ENCODE data around the gene KCNK16. TPM values are rescaled to one million over a fixed set of nuclear protein-coding genes. Genes with fewer than 3 reads are reported as not detected.

KCNK16 gene
- total and polyA plus RNA-seq, 2 of the 8 experiments (the other 6 are each of a cell fraction or from before 2014, with no cell fraction given) = not detected

GRCh38 chr6:39339868-39340550, 17.5 kb upstream of the KCNK16 start:
- H2BK20ac ChIP-seq (ENCODE audit: low read length) = no peak overlapping the region
- H3K9ac ChIP-seq (replicated peaks in 1 of 4; ENCODE audit: extremely low read depth in 1 of 4, low read depth in 3 of 4, low read length in 3 of 4) = no peak overlapping the region
- no peak overlapping the region for H4K91ac ChIP-seq (replicated peaks; ENCODE audit: insufficient read length, low read length)
- no peak overlapping the region for H2BK120ac ChIP-seq (replicated peaks; ENCODE audit: low read depth, low read length)
- H2BK15ac ChIP-seq (ENCODE audit: low read length) = no peak overlapping the region
- H4K20me1 ChIP-seq (replicated peaks in 1 of 2; ENCODE audit: control insufficient read depth in 1 of 2, insufficient read depth in 2 of 2, low read length in 2 of 2) = no peaks in the 10 kb centered on the region
- H2AFZ ChIP-seq (ENCODE audit: low read length) = no peak overlapping the region
- no peak overlapping the region for H3K4me3 ChIP-seq (ENCODE audit: extremely low read depth in 1 of 4, insufficient read depth in 2 of 4, low read depth in 3 of 4, low read length in 4 of 4)
- H2BK5ac ChIP-seq (ENCODE audit: low read depth, low read length) = no peak overlapping the region
- 74% methylated on average over 10 of the region's 10 CpGs; no CpG with 5 or more reads in 1 of the 2 experiments for WGBS, 2 experiments (ENCODE audit: extremely low coverage in 1 of 2, insufficient coverage in 1 of 2, insufficient read length in 1 of 2, insufficient replicate concordance in 2 of 2, low coverage in 1 of 2, low lambda C conversion rate in 2 of 2, missing lambda C conversion rate in 1 of 2)
- peaks cover 0 to 2% (median 0%) of the 10 kb centered on the region in 4 experiments; a peak in 1 of 7 replicates for H3K27me3 ChIP-seq (replicated peaks in 1 of 4; ENCODE audit: control insufficient read depth in 3 of 4, extremely low read depth in 1 of 4, insufficient read depth in 3 of 4, low read length in 3 of 4)
- DNase-seq (ENCODE audit: low read depth in 1 of 2, low spot score in 2 of 2) (no peak), FAIRE-seq (no peak)
- H3K79me2 ChIP-seq (ENCODE audit: control insufficient read depth in 1 of 2, insufficient read depth in 2 of 2, low read length in 2 of 2) = no peaks in the 10 kb centered on the region
- no peak overlapping the region for H2AK5ac ChIP-seq (ENCODE audit: low read depth, low read length)
- no peak overlapping the region for H4K8ac ChIP-seq (ENCODE audit: extremely low read depth, insufficient read depth, low read length)
- H2BK12ac ChIP-seq (ENCODE audit: low read depth, low read length) = no peak overlapping the region
- H3K14ac ChIP-seq (ENCODE audit: insufficient read length) = no peak overlapping the region
- no peaks in the 10 kb centered on the region for H3K79me1 ChIP-seq (ENCODE audit: low read depth, low read length)
- TF ChIP-seq SRF (IDR thresholded peaks at IDR 0.05; ENCODE audit: low read depth, low read length) = no peak
- no peak for TF ChIP-seq NRF1 (IDR thresholded peaks at IDR 0.05; ENCODE audit: low read depth, low read length)
- TF ChIP-seq YY1 (IDR thresholded peaks at IDR 0.05; ENCODE audit: low read depth, low read length) = no peak
- no peak for TF ChIP-seq RBBP5 (IDR thresholded peaks at IDR 0.05; ENCODE audit: borderline replicate concordance, low read depth, low read length)
- TF ChIP-seq, protein P1, sequence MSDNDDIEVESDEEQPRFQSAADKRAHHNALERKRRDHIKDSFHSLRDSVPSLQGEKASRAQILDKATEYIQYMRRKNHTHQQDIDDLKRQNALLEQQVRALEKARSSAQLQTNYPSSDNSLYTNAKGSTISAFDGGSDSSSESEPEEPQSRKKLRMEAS (IDR thresholded peaks at IDR 0.05) = no peak
- H3K56ac ChIP-seq (replicated peaks; ENCODE audit: insufficient read length, low read depth, low read length) = no peak overlapping the region
- peaks cover 3 to 15% (median 8%) of the 10 kb centered on the region in 4 experiments for H3K4me1 ChIP-seq (replicated peaks in 1 of 4; ENCODE audit: control insufficient read depth in 3 of 4, insufficient read depth in 4 of 4, low read length in 3 of 4)
- H3K23ac ChIP-seq (ENCODE audit: insufficient read length) = no peak overlapping the region
- no peaks in the 10 kb centered on the region for H3K9me3 ChIP-seq (ENCODE audit: insufficient read depth in 2 of 2, low read depth in 1 of 2, low read length in 1 of 2)
- H4K5ac ChIP-seq (ENCODE audit: insufficient read length, low read depth, low read length) = no peak overlapping the region
- CTCF ChIA-PET (ENCODE audit: partially characterized antibody) = interaction anchor here (0.6 to 2.6 kb wide), 11 partner anchors 10 to 526 kb away, joined by 3 to 9 read pairs (median 3); partner anchors contain the start of gene KCNK17
- H3K23me2 ChIP-seq (ENCODE audit: low read depth, low read length) = no peaks in the 10 kb centered on the region
- H3K4me2 ChIP-seq (ENCODE audit: insufficient read depth in 1 of 2, low read depth in 2 of 2, low read length in 2 of 2) = no peak overlapping the region
- POLR2A ChIA-PET (ENCODE audit: partially characterized antibody) = interaction anchor here (0.6 kb wide), 1 partner anchor 354 kb away, joined by 3 read pairs; no protein-coding TSS in a partner anchor
- no peak overlapping the region for H3K27ac ChIP-seq (ENCODE audit: low read depth, low read length)
- H3K36me3 ChIP-seq (ENCODE audit: control insufficient read depth in 2 of 4, insufficient read depth in 4 of 4, low read length in 3 of 4) = no peaks in the 10 kb centered on the region
- no peak overlapping the region for H3K18ac ChIP-seq (ENCODE audit: extremely low read depth, low read length)
- H3K4ac ChIP-seq (replicated peaks; ENCODE audit: insufficient read length, low read depth, low read length) = no peak overlapping the region
